ENCODE data around the gene PKNOX2.

PKNOX2 gene

DNA sequence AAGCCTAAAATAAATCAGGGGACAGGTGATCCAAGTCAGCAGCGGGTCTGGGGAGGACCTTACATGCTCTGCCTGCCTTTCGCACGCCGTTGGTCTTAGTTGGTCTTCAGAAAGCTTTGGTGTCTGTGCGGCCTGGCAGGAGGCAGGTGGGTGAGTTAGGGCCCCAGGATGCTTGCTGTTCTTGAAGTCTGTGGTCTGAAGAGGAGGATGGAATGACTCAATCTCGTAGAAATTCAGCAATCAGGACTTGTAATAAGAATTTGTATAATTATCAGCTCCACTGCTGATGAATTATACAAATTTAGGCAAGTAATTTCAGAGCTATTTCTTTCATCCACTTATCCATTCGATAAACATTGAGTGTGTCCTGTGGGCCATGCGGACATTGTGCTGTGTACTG, 193.0 kb downstream of the PKNOX2 start:
- H3K4me3 ChIP-seq (ENCODE audit: low read length) = no peak overlapping the region
- H3K9me2 ChIP-seq (replicated peaks; ENCODE audit: control insufficient read depth, low read length) = no peaks in the 10 kb centered on the region
- H4K20me1 ChIP-seq (ENCODE audit: control insufficient read depth, insufficient read depth, low read depth, low read length) = peaks cover 4% of the 10 kb centered on the region; the same call in 1 of the 2 replicates
- no peak overlapping the region for H3K4me2 ChIP-seq (ENCODE audit: low read length)
- no peaks in the 10 kb centered on the region for H3K36me3 ChIP-seq (ENCODE audit: control insufficient read depth, low read length)
- no peaks in the 10 kb centered on the region for H3K9me3 ChIP-seq (ENCODE audit: control insufficient read depth, insufficient read depth, low read length)
- no peaks in the 10 kb centered on the region for H3F3A ChIP-seq (ENCODE audit: control insufficient read depth, insufficient read depth)
- TF ChIP-seq, protein P1, sequence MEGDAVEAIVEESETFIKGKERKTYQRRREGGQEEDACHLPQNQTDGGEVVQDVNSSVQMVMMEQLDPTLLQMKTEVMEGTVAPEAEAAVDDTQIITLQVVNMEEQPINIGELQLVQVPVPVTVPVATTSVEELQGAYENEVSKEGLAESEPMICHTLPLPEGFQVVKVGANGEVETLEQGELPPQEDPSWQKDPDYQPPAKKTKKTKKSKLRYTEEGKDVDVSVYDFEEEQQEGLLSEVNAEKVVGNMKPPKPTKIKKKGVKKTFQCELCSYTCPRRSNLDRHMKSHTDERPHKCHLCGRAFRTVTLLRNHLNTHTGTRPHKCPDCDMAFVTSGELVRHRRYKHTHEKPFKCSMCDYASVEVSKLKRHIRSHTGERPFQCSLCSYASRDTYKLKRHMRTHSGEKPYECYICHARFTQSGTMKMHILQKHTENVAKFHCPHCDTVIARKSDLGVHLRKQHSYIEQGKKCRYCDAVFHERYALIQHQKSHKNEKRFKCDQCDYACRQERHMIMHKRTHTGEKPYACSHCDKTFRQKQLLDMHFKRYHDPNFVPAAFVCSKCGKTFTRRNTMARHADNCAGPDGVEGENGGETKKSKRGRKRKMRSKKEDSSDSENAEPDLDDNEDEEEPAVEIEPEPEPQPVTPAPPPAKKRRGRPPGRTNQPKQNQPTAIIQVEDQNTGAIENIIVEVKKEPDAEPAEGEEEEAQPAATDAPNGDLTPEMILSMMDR (IDR thresholded peaks at IDR 0.05; ENCODE audit: low read depth, low read length, poor library complexity, severe bottlenecking) = no peak
- TF ChIP-seq EZH2phosphoT487 (IDR thresholded peaks at IDR 0.05; ENCODE audit: borderline replicate concordance, low read length) = no peak
- H3K79me2 ChIP-seq (ENCODE audit: control insufficient read depth, low read length) = no peaks in the 10 kb centered on the region
- H3K4me1 ChIP-seq (ENCODE audit: control insufficient read depth, low read length) = no peaks in the 10 kb centered on the region
- no peaks in the 10 kb centered on the region for H3K27me3 ChIP-seq (ENCODE audit: control insufficient read depth, low read length)
- no peak overlapping the region for H3K27ac ChIP-seq (ENCODE audit: low read depth, low read length)

DNA sequence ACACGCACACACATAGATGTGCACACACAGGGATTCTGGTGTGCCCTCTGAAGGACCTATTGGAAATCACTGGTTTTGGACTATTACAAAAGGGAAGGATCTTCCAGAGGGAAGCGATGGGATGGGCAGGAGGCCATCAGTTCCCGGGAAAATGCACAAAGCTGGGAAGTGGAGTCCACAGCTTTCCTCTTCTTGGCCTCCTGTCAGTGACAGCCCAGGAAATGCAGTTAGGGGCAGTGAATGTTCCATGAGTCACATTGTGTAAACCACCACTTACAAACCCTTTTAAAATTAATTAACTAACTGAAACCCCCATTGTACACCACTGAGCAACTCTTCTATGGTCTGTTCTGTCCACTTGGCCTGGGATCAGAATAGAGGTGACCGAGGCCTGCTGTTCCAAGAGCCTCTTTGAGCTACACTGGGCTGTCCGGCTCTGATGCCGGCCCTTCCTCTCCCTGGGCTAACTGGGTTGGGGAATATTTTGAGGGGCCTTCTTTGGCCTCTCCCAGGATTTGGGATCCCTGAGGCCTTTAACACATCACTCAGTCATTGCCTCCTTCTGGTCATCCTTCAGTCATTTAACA, 193.8 kb downstream of the PKNOX2 start:
- Histone ChIP-seq H3K4me3 (ENCODE audit: low read length) (no peak overlapping the region), H3K9me3 (ENCODE audit: control insufficient read depth, insufficient read depth, low read length) (no peaks in the 10 kb centered on the region), H3K4me1 (ENCODE audit: control insufficient read depth, low read length) (no peaks in the 10 kb centered on the region), H4K20me1 (ENCODE audit: control insufficient read depth, insufficient read depth, low read depth, low read length) (peaks cover 4% of the 10 kb centered on the region; the same call in 1 of the 2 replicates), H3K36me3 (ENCODE audit: control insufficient read depth, low read length) (no peaks in the 10 kb centered on the region), H3K27ac (ENCODE audit: low read depth, low read length) (no peak overlapping the region), H3K4me2 (ENCODE audit: low read length) (no peak overlapping the region), H3F3A (ENCODE audit: control insufficient read depth, insufficient read depth) (no peaks in the 10 kb centered on the region), H3K9me2 (replicated peaks; ENCODE audit: control insufficient read depth, low read length) (no peaks in the 10 kb centered on the region), H3K27me3 (ENCODE audit: control insufficient read depth, low read length) (no peaks in the 10 kb centered on the region), H3K79me2 (ENCODE audit: control insufficient read depth, low read length) (no peaks in the 10 kb centered on the region)
- TF ChIP-seq EZH2phosphoT487 (IDR thresholded peaks at IDR 0.05; ENCODE audit: borderline replicate concordance, low read length) = no peak

DNA sequence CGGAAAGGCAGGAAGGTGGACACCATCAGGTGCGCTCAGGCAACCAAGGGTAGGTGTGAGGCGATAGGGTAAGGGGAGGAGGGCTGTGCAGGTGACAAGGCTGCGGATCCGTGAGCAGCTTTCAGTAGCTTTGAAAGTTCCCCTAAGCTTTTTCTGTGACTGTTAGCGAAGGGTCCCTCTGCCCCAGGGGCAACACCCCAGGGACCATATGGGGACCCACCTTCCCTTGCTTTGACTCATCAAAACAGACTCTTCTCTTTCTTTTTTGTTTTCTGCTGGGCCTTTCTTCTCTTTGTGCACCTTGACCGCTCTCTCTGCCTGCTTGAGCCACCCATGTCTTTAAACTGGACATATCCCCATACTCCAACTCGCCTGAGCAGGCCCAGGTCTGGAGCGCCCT, 194.6 kb downstream of the PKNOX2 start:
- Histone ChIP-seq H4K20me1 (ENCODE audit: control insufficient read depth, insufficient read depth, low read depth, low read length) (peaks cover 4% of the 10 kb centered on the region; the same call in 1 of the 2 replicates), H3K27ac (ENCODE audit: low read depth, low read length) (no peak overlapping the region), H3K4me2 (ENCODE audit: low read length) (no peak overlapping the region), H3K9me2 (replicated peaks; ENCODE audit: control insufficient read depth, low read length) (no peaks in the 10 kb centered on the region), H3K36me3 (ENCODE audit: control insufficient read depth, low read length) (no peaks in the 10 kb centered on the region), H3K79me2 (ENCODE audit: control insufficient read depth, low read length) (no peaks in the 10 kb centered on the region), H3F3A (ENCODE audit: control insufficient read depth, insufficient read depth) (no peaks in the 10 kb centered on the region), H3K4me3 (ENCODE audit: low read length) (no peak overlapping the region), H3K4me1 (ENCODE audit: control insufficient read depth, low read length) (no peaks in the 10 kb centered on the region), H3K9me3 (ENCODE audit: control insufficient read depth, insufficient read depth, low read length) (no peaks in the 10 kb centered on the region), H3K27me3 (ENCODE audit: control insufficient read depth, low read length) (no peaks in the 10 kb centered on the region)
- TF ChIP-seq, protein P1 (IDR thresholded peaks at IDR 0.05; ENCODE audit: low read depth, low read length, poor library complexity, severe bottlenecking) = no peak
- no peak for TF ChIP-seq EZH2phosphoT487 (IDR thresholded peaks at IDR 0.05; ENCODE audit: borderline replicate concordance, low read length)

DNA sequence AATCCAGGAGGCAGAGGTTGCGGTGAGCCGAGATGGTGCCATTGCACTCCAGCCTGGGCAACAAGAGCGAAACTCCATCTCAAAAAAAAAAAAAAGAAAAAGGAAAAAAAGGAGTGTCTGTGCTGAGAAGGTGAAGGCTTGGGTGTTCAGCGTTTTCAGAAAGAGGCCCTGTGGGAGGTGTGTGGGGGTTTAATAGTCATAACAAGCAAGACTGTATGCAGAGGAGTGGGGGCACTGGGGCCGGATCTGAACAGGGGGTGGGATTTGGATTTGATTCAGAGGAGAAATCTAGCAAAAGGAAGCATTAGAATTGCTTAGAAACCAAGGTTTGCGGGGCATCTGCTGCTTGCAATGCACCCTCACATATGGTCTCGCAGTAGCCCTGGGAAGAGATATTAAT, 195.5 kb downstream of the PKNOX2 start:
- H3K9me2 ChIP-seq (replicated peaks; ENCODE audit: control insufficient read depth, low read length) = no peaks in the 10 kb centered on the region
- H3K36me3 ChIP-seq (ENCODE audit: control insufficient read depth, low read length) = no peaks in the 10 kb centered on the region
- no peak overlapping the region for H3K27ac ChIP-seq (ENCODE audit: low read depth, low read length)
- no peaks in the 10 kb centered on the region for H3F3A ChIP-seq (ENCODE audit: control insufficient read depth, insufficient read depth)
- peaks cover 4% of the 10 kb centered on the region; the same call in 1 of the 2 replicates for H4K20me1 ChIP-seq (ENCODE audit: control insufficient read depth, insufficient read depth, low read depth, low read length)
- no peak overlapping the region for H3K4me3 ChIP-seq (ENCODE audit: low read length)
- H3K4me2 ChIP-seq (ENCODE audit: low read length) = no peak overlapping the region
- H3K79me2 ChIP-seq (ENCODE audit: control insufficient read depth, low read length) = no peaks in the 10 kb centered on the region
- TF ChIP-seq, protein P1 (IDR thresholded peaks at IDR 0.05; ENCODE audit: low read depth, low read length, poor library complexity, severe bottlenecking) = no peak
- TF ChIP-seq EZH2phosphoT487 (IDR thresholded peaks at IDR 0.05; ENCODE audit: borderline replicate concordance, low read length) = no peak
- H3K9me3 ChIP-seq (ENCODE audit: control insufficient read depth, insufficient read depth, low read length) = no peaks in the 10 kb centered on the region
- H3K4me1 ChIP-seq (ENCODE audit: control insufficient read depth, low read length) = no peaks in the 10 kb centered on the region
- no peaks in the 10 kb centered on the region for H3K27me3 ChIP-seq (ENCODE audit: control insufficient read depth, low read length)

All from DOHH2 (cell line).